ENCODE results near the gene RSPH6A. TPM values are rescaled to one million over a fixed set of nuclear protein-coding genes. Genes with fewer than 3 reads are reported as not detected.

RSPH6A gene
- total and polyA plus RNA-seq, 2 donors (not counting 1 experiment from before 2014, with no cell fraction given) = 0.17 TPM; not detected in 1

- TF ChIP-seq EZH2 (IDR thresholded peaks at IDR 0.05; ENCODE audit: low read length, missing control alignments) (no peak), CTCF (conservative IDR thresholded peaks at IDR 0.05 in 1 of 2, IDR thresholded peaks at IDR 0.05 in 1 of 2; ENCODE audit: low read depth in 1 of 2, low read length in 2 of 2) (no peak)
- Histone ChIP-seq H3K36me3 (ENCODE audit: control insufficient read depth, insufficient read depth, low read length) (peaks cover 3% of the 10 kb centered on the region), H3K27ac (ENCODE audit: insufficient read depth, low read length) (no peak overlapping the region), H4K20me1 (ENCODE audit: control insufficient read depth, extremely low read depth, insufficient read depth, low read length) (no peaks in the 10 kb centered on the region), H2AFZ (ENCODE audit: low read length) (no peak overlapping the region), H3K4me2 (ENCODE audit: extremely low read depth, insufficient read depth, low read length) (no peak overlapping the region), H3K9ac (ENCODE audit: insufficient read depth, low read length) (no peak overlapping the region), H3K4me3 (replicated peaks in 1 of 4; ENCODE audit: control extremely low read depth in 1 of 4, insufficient read depth in 1 of 4, low read depth in 3 of 4, low read length in 4 of 4) (no peak overlapping the region), H3K79me2 (ENCODE audit: control insufficient read depth, insufficient read depth, low read length) (peaks cover 19% of the 10 kb centered on the region), H3K27me3 (ENCODE audit: control insufficient read depth, insufficient read depth, low read length) (no peaks in the 10 kb centered on the region), H3K9me3 (ENCODE audit: control insufficient read depth, insufficient read depth, low read depth, low read length) (no peaks in the 10 kb centered on the region), H3K4me1 (ENCODE audit: control insufficient read depth, extremely low read depth, insufficient read depth, low read length) (peaks cover 8% of the 10 kb centered on the region)
- DNase-seq (ENCODE audit: low read depth in 2 of 2) = no peak
Measured at GRCh38 chr19:45794627-45795026, 20.5 kb downstream of the RSPH6A start.

- H3K4me1 ChIP-seq (ENCODE audit: control insufficient read depth, extremely low read depth, insufficient read depth, low read length) = peaks cover 8% of the 10 kb centered on the region
- H3K79me2 ChIP-seq (ENCODE audit: control insufficient read depth, insufficient read depth, low read length) = peaks cover 19% of the 10 kb centered on the region
- no peak overlapping the region for H3K9ac ChIP-seq (ENCODE audit: insufficient read depth, low read length)
- H3K4me2 ChIP-seq (ENCODE audit: extremely low read depth, insufficient read depth, low read length) = no peak overlapping the region
- no peak for DNase-seq (ENCODE audit: low read depth in 2 of 2)
- no peak overlapping the region for H2AFZ ChIP-seq (ENCODE audit: low read length)
- H3K9me3 ChIP-seq (ENCODE audit: control insufficient read depth, insufficient read depth, low read depth, low read length) = no peaks in the 10 kb centered on the region
- H4K20me1 ChIP-seq (ENCODE audit: control insufficient read depth, extremely low read depth, insufficient read depth, low read length) = no peaks in the 10 kb centered on the region
- TF ChIP-seq CTCF (conservative IDR thresholded peaks at IDR 0.05 in 1 of 2, IDR thresholded peaks at IDR 0.05 in 1 of 2; ENCODE audit: low read depth in 1 of 2, low read length in 2 of 2) (no peak), EZH2 (IDR thresholded peaks at IDR 0.05; ENCODE audit: low read length, missing control alignments) (no peak)
- no peak overlapping the region for H3K27ac ChIP-seq (ENCODE audit: insufficient read depth, low read length)
- H3K27me3 ChIP-seq (ENCODE audit: control insufficient read depth, insufficient read depth, low read length) = no peaks in the 10 kb centered on the region
- H3K36me3 ChIP-seq (ENCODE audit: control insufficient read depth, insufficient read depth, low read length) = peaks cover 6% of the 10 kb centered on the region
- H3K4me3 ChIP-seq (replicated peaks in 1 of 4; ENCODE audit: control extremely low read depth in 1 of 4, insufficient read depth in 1 of 4, low read depth in 3 of 4, low read length in 4 of 4) = no peak overlapping the region
Measured at GRCh38 chr19:45793876-45794275, 21.2 kb downstream of the RSPH6A start.

DNA sequence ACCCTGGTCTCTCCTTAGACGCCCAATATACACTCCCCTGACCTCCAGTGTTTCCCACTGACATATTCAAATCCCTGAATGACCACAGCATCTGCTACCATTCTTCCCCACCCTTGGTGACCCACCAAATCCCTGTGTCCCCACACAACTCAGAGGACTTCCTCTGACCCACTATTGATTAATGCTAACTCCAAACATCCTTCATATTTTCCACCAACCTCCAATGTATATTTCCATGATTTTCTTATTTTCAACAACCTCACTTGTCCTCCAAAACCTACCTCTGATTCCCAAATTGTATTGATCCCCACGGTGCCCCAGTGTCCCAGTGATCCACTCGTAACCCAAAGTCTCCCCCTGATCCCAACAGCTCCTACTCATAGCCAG lies 21.9 kb downstream of the RSPH6A start:
- no peak overlapping the region for H3K9ac ChIP-seq (ENCODE audit: insufficient read depth, low read length)
- peaks cover 7% of the 10 kb centered on the region for H3K36me3 ChIP-seq (ENCODE audit: control insufficient read depth, insufficient read depth, low read length)
- TF ChIP-seq CTCF (conservative IDR thresholded peaks at IDR 0.05 in 1 of 2, IDR thresholded peaks at IDR 0.05 in 1 of 2; ENCODE audit: low read depth in 1 of 2, low read length in 2 of 2) (no peak), EZH2 (IDR thresholded peaks at IDR 0.05; ENCODE audit: low read length, missing control alignments) (no peak)

More for the DNA sequence above, 21.9 kb downstream of the RSPH6A start:
- Histone ChIP-seq H3K79me2 (ENCODE audit: control insufficient read depth, insufficient read depth, low read length) (peaks cover 19% of the 10 kb centered on the region), H3K4me3 (replicated peaks in 1 of 4; ENCODE audit: control extremely low read depth in 1 of 4, insufficient read depth in 1 of 4, low read depth in 3 of 4, low read length in 4 of 4) (peak overlapping the region in 1 of 4 experiments; percentile 33), H3K27me3 (ENCODE audit: control insufficient read depth, insufficient read depth, low read length) (no peaks in the 10 kb centered on the region), H3K4me2 (ENCODE audit: extremely low read depth, insufficient read depth, low read length) (peak overlapping the region; percentile 63), H3K27ac (ENCODE audit: insufficient read depth, low read length) (peak overlapping the region; percentile 64), H3K4me1 (ENCODE audit: control insufficient read depth, extremely low read depth, insufficient read depth, low read length) (peaks cover 8% of the 10 kb centered on the region), H4K20me1 (ENCODE audit: control insufficient read depth, extremely low read depth, insufficient read depth, low read length) (no peaks in the 10 kb centered on the region), H2AFZ (ENCODE audit: low read length) (no peak overlapping the region), H3K9me3 (ENCODE audit: control insufficient read depth, insufficient read depth, low read depth, low read length) (no peaks in the 10 kb centered on the region)
- DNase-seq (ENCODE audit: low read depth in 2 of 2) = no peak

All from fibroblast of lung (primary cell).